Erythroblast (primary cell): ENCODE measurements around the gene TCERG1L.

Source experiments
- DNase-seq, 2 experiments: peaks; one replicate each; lab custom pipeline; 2025; lab: John Stamatoyannopoulos, UW
- GATA1 ChIP-seq: IDR thresholded peaks from 2 replicates; pipeline ENCODE4 v1.6.1; 2011; ENCODE audit warnings: low read depth, mild to moderate bottlenecking, control low read depth, low read length, moderate library complexity
- POLR2A ChIP-seq: IDR thresholded peaks from 2 replicates; pipeline ENCODE4 v1.6.1; 2011; ENCODE audit warnings: mild to moderate bottlenecking, low read length

TCERG1L gene

GRCh38 chr10:131253931-131254858, 57.3 kb downstream of the TCERG1L start:
- DNase-seq, result no peak
- TF ChIP-seq GATA1, result no peak
- no peak for TF ChIP-seq POLR2A

GRCh38 chr10:131252567-131253276, 58.8 kb downstream of the TCERG1L start:
- TF ChIP-seq GATA1 (no peak), POLR2A (no peak)
- no peak for DNase-seq

GRCh38 chr10:131251146-131251541, 60.4 kb downstream of the TCERG1L start:
- no peak for DNase-seq
- TF ChIP-seq GATA1, result no peak
- no peak for TF ChIP-seq POLR2A

- TF ChIP-seq POLR2A (no peak), GATA1 (no peak)
- no peak for DNase-seq
These were observed 60.9 kb downstream of the TCERG1L start for GRCh38 chr10:131250454-131251145.

- TF ChIP-seq GATA1 (no peak), POLR2A (no peak)
- no peak for DNase-seq
These were observed 61.6 kb downstream of the TCERG1L start for GRCh38 chr10:131249955-131250344.

- no peak for DNase-seq
- TF ChIP-seq POLR2A, result no peak
- TF ChIP-seq GATA1, result no peak
These were observed 62.1 kb downstream of the TCERG1L start for GRCh38 chr10:131249238-131249954.

GRCh38 chr10:131248376-131249165, 63.0 kb downstream of the TCERG1L start:
- TF ChIP-seq POLR2A, result no peak
- TF ChIP-seq GATA1, result no peak
- no peak for DNase-seq

- no peak for DNase-seq
- TF ChIP-seq GATA1 (no peak), POLR2A (no peak)
These were observed 63.6 kb downstream of the TCERG1L start for GRCh38 chr10:131247873-131248272.

DNA sequence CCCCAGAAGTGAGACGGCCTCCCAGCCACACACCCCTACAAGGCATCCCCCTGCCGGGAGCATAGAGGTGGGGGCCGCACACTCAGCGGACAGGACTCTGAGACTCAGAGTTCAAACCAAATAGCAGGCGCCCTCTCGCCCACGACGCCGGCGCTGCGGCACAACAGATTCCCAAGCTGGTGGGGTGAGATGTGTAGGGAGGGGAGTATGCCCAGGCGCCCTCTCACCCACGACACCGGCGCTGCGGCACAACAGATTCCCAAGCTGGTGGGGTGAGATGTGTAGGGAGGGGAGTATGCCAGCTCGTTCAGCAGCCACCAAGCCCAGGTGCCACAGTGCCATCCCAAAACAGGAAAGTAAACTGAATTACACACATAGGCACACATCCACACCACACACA, 64.7 kb downstream of the TCERG1L start:
- DNase-seq, result no peak
- TF ChIP-seq GATA1, result no peak
- TF ChIP-seq POLR2A, result no peak

- TF ChIP-seq GATA1 (no peak), POLR2A (no peak)
- no peak for DNase-seq
These were observed 65.4 kb downstream of the TCERG1L start for GRCh38 chr10:131246089-131246488.

GRCh38 chr10:131245475-131246059, 66.0 kb downstream of the TCERG1L start:
- TF ChIP-seq GATA1 (no peak), POLR2A (no peak)
- DNase-seq, result no peak

DNA sequence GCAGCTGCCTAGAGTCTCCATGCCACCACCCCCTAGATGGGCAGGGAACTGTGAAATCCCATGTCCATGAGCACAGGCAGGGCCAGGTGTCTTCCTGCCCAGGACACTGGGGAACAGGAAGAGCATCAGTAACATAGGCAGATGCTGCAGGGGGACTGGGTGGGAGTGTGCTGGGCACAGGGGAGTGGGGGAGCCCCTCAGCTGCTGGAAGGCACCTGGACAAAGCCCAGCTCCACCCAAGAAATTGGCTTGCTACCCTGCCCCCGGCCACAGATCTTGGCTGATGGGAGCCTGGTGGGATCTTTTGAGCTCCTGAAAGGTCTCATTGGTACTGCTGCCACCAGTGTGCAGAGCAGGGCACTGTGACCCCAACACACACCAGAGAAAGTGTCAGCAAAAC, 66.7 kb downstream of the TCERG1L start:
- DNase-seq, result no peak
- TF ChIP-seq GATA1 (no peak), POLR2A (no peak)

DNA sequence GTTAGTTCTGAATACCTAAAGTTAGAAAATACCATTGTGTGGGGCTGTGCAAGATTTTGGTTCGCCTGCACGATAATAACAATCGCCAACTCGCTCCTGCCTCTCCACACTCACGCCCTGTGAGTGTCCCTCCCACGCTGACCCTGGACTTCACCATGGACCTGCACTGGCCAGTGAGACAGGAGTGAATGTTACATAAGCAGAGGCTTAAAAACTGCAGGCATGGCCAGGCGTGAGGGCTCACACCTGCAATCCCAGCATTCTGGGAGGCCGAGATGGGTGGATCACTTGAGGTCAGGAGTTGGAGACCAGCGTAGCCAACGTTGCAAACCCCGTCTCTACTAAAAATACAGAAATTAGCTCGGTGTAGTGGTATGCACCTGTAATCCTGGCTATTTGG, 68.4 kb downstream of the TCERG1L start:
- no peak for DNase-seq
- no peak for TF ChIP-seq GATA1
- TF ChIP-seq POLR2A, result no peak
